Fibroblast of villous mesenchyme (primary cell): ENCODE results near the gene C1QTNF12. TPM values are rescaled to one million over a fixed set of nuclear protein-coding genes. Genes with fewer than 3 reads are reported as not detected.

Experiments used
- DNase-seq: peaks from one replicate; pipeline ENCODE4 v3.0.0-alpha.2; 2010; ENCODE audit warnings: low read depth
- H3K4me3 ChIP-seq: 2 replicates; pipeline ENCODE4 v1.5.1; 2011; ENCODE audit warnings: low read depth, mild to moderate bottlenecking, low read length
- total RNA-seq: library from RNA; depleted of rRNA; stranded (reverse); fragments of >200 nt; gene quantifications from 2 replicates; pipeline ENCODE4 v1.2.3, GENCODE V29; 2012
- TF ChIP-seq, protein P1 (sequence below): IDR thresholded peaks from 2 replicates; pipeline ENCODE4 v1.5.1; 2012; ENCODE audit warnings: low read depth, mild to moderate bottlenecking, low read length; ENCODE audit not compliant: insufficient read depth

C1QTNF12 gene
- total RNA-seq, 1 donor: 0.43 TPM

DNA sequence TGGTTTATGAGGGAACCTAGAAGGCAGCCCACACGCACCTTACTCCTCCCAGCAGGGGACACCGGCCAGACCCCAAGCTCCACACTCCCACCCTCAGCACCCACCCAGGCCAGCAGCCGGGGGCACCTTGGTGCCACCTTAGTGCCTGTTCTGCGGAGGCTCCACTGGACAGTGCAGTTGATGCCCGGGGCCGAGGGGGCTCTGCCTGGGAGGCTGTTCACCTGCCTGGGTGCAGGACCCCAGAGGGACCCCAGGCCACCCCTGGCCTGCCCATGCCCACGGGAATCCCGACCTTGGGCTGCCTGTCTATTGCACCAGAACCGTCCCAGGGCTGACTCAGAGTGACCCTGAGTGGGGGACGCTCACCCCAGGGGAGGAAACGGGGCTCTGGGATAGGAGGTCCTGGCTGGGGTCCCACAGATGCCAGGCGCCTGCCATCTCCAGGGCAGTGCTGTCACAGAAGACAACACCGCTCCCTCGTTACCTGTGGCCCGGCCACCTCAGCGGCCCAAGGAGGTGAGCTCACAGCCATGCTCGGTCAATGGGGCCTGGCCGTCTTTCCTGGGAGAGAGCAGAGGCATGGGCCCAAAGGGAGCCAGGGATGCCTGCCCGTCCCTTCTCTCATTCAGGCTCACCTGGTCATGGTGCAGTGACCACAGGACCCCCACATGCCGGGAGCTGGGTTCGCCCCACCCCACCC lies 34.4 kb upstream of the C1QTNF12 start:
- no peak for DNase-seq
- no peak overlapping the region for H3K4me3 ChIP-seq
- TF ChIP-seq, protein P1, sequence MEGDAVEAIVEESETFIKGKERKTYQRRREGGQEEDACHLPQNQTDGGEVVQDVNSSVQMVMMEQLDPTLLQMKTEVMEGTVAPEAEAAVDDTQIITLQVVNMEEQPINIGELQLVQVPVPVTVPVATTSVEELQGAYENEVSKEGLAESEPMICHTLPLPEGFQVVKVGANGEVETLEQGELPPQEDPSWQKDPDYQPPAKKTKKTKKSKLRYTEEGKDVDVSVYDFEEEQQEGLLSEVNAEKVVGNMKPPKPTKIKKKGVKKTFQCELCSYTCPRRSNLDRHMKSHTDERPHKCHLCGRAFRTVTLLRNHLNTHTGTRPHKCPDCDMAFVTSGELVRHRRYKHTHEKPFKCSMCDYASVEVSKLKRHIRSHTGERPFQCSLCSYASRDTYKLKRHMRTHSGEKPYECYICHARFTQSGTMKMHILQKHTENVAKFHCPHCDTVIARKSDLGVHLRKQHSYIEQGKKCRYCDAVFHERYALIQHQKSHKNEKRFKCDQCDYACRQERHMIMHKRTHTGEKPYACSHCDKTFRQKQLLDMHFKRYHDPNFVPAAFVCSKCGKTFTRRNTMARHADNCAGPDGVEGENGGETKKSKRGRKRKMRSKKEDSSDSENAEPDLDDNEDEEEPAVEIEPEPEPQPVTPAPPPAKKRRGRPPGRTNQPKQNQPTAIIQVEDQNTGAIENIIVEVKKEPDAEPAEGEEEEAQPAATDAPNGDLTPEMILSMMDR: no peak

- H3K4me3 ChIP-seq: no peak overlapping the region
- TF ChIP-seq, protein P1: no peak
- no peak for DNase-seq
Observed at GRCh38 chr1:1279028-1279427, 32.5 kb upstream of the C1QTNF12 start.

DNA sequence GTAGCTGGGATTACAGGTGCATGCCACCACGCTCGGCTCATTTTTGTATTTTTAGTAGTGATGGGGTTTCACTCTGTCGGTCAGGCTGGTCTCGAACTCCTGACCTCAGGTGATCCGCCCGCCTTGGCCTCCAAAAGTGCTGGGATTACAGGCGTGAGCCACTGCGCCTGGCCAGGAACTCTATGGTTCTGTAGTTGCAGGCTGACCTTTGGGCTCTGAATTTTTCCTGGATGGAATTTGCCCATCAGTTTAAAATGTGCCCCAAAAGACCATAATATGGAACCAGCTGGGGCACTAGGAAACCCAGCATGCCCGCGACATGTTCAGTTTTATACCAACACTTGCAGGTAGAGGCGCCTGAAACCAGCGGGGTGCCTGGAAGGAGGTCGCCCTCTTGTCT lies 32.1 kb upstream of the C1QTNF12 start:
- no peak for DNase-seq
- TF ChIP-seq, protein P1: no peak

GRCh38 chr1:1275836-1276235 lies 29.3 kb upstream of the C1QTNF12 start:
- TF ChIP-seq, protein P1: no peak
- H3K4me3 ChIP-seq: no peak overlapping the region
- DNase-seq: peak; percentile 79

More for the DNA sequence above, 32.1 kb upstream of the C1QTNF12 start:
- H3K4me3 ChIP-seq: no peak overlapping the region

- H3K4me3 ChIP-seq: no peak overlapping the region
Observed at GRCh38 chr1:1274931-1275431, 28.5 kb upstream of the C1QTNF12 start.

DNA sequence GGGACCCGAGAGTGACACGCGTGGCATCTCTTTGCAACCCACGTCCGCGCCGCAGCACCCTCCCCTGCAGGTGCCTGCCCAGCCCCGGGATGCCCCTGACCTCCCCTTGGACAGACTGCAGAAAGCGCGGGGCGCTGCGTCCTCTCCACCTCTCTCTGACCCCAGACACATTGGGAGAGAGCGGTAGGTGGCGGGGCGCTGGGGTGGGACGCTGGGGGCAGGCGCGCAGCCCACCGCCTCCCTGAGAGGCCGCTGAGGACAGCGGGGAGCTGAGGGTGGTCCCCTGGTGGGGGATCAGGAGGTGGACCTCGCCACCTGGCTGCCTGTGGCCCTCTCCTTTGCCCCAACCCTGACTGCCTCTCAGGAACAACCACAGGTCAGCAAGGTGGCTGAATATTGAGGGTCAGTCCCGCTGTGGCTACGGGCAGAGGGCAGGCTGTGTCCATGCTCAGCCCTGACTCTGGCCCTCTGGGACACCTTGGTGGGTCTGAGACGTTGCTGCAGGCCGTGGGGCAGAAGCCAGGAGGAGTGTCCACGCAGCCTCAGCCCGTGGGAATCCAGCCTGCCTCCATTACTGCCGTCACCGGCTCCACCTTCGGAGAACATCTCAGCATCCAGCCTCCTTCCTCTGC lies 27.9 kb upstream of the C1QTNF12 start:
- H3K4me3 ChIP-seq: peak overlapping the region; percentile 74
- TF ChIP-seq, protein P1: no peak
- DNase-seq: no peak

More at GRCh38 chr1:1274931-1275431, 28.5 kb upstream of the C1QTNF12 start:
- TF ChIP-seq, protein P1: no peak
- DNase-seq: no peak
